ENCODE data around the gene ATG5.

The ATG5 gene

DNA sequence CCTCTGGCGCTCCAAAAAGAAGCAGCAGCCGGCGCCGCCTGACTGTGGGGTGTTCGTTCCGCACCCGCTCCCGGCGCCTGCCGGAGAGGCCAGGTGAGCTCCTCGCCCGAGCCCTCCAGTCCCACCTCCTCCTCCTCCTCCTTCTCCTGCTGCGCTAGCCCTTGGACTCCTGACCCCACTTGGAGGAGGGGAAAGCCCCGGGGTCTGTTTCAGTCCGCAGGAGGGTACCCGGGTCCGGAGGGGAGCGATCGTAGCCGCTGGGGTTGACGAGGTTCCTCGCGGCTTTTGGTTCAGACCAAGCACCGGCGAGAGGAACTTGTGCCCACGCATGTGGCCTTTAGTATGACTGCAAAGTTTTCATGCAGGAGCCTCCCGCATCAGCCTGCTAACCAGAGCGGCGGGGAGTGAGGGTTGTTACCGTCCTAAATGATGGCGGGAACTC lies 35.5 kb upstream of the ATG5 start:
- DNase-seq (ENCODE audit: low read depth), result no peak
- TF ChIP-seq, protein P1, sequence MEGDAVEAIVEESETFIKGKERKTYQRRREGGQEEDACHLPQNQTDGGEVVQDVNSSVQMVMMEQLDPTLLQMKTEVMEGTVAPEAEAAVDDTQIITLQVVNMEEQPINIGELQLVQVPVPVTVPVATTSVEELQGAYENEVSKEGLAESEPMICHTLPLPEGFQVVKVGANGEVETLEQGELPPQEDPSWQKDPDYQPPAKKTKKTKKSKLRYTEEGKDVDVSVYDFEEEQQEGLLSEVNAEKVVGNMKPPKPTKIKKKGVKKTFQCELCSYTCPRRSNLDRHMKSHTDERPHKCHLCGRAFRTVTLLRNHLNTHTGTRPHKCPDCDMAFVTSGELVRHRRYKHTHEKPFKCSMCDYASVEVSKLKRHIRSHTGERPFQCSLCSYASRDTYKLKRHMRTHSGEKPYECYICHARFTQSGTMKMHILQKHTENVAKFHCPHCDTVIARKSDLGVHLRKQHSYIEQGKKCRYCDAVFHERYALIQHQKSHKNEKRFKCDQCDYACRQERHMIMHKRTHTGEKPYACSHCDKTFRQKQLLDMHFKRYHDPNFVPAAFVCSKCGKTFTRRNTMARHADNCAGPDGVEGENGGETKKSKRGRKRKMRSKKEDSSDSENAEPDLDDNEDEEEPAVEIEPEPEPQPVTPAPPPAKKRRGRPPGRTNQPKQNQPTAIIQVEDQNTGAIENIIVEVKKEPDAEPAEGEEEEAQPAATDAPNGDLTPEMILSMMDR (IDR thresholded peaks at IDR 0.05; ENCODE audit: low read length, missing control alignments), result no peak
- peak overlapping the region; percentile 39 for H3K4me3 ChIP-seq (replicated peaks; ENCODE audit: low read depth, low read length)

DNA sequence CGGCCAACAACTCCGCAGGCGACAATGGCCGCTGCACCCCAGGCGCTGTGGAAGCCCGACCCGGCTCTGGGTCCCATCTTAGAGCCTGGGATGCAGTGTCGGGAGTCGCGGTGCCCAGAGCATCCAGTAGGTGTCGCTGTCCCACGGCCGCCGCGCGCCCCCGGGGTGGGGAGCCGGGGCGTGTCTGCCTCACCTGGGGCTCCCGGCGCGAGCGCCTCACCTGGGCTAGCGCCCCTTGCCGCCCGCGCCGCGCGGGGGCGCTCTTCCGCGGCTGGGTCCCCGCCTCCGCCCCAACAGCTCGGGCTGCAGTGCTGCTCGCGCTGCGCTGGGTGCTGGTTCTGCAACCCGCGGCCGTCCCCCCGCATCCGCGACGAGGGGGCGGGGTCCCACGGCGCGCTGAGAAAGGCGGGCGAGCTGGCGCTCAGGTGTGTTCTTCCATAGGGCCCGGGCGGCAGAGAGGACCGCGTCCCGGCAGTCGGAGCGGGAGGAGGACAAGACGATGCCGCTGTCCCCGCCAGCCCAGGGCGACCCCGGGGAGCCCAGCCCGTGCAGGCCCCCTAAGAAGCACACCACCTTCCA lies 34.9 kb upstream of the ATG5 start, which contains the start of gene CRYBG1:
CRYBG1 (plus strand) TSS at position 308 of the 579 bp plus-strand sequence; CDS start at position 500, 192 bp downstream.
- TF ChIP-seq, protein P1 (IDR thresholded peaks at IDR 0.05; ENCODE audit: low read length, missing control alignments), result peak; percentile 57
- peak; percentile 13 for DNase-seq (ENCODE audit: low read depth)
- peak within 1 kb of the TSS; percentile 39 for H3K4me3 ChIP-seq (replicated peaks; ENCODE audit: low read depth, low read length)

DNA sequence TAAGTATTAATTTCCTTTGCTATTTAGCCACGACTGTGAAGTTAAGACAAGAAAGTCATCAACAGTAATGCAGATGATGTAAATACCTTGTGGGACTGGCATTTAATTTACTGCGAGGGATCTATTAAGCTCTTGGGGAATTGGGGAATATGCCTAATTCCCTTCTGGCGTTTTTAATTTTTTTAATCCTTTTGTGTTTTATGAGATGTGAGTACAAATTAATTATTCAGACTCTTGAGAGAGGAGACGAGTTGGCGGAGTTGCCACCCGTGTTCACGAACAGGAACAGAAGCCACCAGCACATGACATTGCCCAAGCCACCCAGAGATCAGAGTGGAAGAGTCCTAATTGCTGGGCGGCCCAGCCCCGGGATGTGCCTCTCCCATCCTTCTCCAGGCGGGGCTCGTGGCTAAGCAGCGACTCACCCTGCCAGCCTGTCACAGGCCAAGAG lies 34.4 kb upstream of the ATG5 start:
- H3K4me3 ChIP-seq (replicated peaks; ENCODE audit: low read depth, low read length), result peak overlapping the region; percentile 39
- TF ChIP-seq, protein P1 (IDR thresholded peaks at IDR 0.05; ENCODE audit: low read length, missing control alignments), result no peak
- DNase-seq (ENCODE audit: low read depth), result no peak

DNA sequence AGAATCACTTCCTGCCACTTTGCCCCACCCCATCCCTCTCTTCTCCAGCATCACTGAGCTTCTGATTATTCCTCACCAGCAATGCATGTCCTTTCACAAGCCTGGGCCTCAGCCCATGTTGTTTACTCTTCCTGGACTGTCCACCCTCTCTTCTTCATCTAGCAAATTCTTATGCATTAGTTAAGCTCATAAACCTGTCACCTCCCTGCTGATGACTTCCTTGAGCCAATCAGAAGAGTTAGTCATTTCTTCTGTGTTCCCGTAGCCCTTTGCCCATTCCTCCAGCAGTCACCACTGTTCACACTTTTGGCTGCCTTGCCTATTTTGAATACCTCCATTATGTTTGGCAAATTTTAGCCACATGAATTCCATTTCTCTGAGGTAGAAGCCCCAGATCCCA lies 30.8 kb upstream of the ATG5 start:
- H3K4me3 ChIP-seq (replicated peaks; ENCODE audit: low read depth, low read length), result no peak overlapping the region
- TF ChIP-seq, protein P1 (IDR thresholded peaks at IDR 0.05; ENCODE audit: low read length, missing control alignments), result no peak
- no peak for DNase-seq (ENCODE audit: low read depth)

DNA sequence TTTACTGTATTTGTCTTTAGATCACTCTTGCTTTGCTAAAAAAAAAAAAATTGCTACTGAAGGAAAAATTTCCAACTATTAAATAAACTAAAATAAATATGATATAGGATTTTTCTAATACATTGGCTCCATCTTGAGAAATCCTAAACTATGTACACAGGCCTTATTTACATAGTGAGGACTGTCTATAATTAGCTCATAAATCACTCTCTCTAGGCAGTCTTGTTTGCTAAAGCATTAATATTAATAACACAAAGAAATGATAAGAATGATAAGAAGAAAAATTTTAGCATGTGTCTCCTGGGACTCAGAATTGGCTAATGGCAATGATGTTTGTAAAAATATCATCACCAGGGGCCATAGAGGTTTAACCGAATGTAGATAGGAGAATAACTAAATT lies 21.7 kb upstream of the ATG5 start:
- TF ChIP-seq, protein P1 (IDR thresholded peaks at IDR 0.05; ENCODE audit: low read length, missing control alignments), result no peak
- no peak for DNase-seq (ENCODE audit: low read depth)
- no peak overlapping the region for H3K4me3 ChIP-seq (replicated peaks; ENCODE audit: low read depth, low read length)

DNA sequence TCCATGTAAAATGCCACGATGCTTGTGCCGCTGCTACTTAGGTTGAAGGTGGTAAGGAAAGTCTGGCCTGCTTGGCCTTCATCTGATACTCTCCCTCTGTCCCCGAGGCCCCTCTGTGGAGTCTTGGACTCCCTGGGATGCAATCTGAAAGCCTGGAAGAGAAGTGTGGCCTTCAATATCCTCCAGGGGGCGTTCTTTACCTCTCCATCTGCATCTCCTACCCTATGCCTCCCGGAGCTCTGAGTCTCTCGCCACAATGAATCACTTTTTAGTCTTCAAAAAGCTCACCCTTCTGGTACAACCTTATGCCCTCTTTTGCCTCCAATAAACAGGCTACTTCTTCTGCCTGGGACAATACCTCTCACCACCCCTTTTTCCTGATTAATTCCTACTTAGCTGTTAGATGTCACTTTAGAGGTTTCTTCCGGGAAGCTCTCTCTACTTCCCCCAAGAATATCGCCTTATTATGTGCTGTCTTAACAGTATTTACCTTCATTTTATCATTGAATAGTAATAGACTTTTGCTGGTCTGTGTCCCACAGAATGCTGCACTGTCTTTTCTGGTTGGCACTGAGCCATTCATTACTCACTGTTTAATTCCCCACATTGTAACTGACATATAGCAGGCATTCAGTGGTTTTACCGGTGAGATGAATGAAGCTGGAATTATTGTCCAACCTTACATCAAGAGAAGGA lies 13.9 kb upstream of the ATG5 start:
- H3K4me3 ChIP-seq (replicated peaks; ENCODE audit: low read depth, low read length), result no peak overlapping the region
- DNase-seq (ENCODE audit: low read depth), result peak; percentile 71
- TF ChIP-seq, protein P1 (IDR thresholded peaks at IDR 0.05; ENCODE audit: low read length, missing control alignments), result peak; percentile 88

Measured in fibroblast of pulmonary artery (primary cell).